ENCODE data around the gene FBXO7. TPM values are rescaled to one million over a fixed set of nuclear protein-coding genes. Genes with fewer than 3 reads are reported as not detected.
"Not testable (repeated sequence)": the region's sequence is repeated elsewhere in the genome, so short reads cannot be mapped to it uniquely, and the experiment has no call there.

The FBXO7 gene
- 42.1 and 60.9 TPM in 2 replicates for total RNA-seq

DNA sequence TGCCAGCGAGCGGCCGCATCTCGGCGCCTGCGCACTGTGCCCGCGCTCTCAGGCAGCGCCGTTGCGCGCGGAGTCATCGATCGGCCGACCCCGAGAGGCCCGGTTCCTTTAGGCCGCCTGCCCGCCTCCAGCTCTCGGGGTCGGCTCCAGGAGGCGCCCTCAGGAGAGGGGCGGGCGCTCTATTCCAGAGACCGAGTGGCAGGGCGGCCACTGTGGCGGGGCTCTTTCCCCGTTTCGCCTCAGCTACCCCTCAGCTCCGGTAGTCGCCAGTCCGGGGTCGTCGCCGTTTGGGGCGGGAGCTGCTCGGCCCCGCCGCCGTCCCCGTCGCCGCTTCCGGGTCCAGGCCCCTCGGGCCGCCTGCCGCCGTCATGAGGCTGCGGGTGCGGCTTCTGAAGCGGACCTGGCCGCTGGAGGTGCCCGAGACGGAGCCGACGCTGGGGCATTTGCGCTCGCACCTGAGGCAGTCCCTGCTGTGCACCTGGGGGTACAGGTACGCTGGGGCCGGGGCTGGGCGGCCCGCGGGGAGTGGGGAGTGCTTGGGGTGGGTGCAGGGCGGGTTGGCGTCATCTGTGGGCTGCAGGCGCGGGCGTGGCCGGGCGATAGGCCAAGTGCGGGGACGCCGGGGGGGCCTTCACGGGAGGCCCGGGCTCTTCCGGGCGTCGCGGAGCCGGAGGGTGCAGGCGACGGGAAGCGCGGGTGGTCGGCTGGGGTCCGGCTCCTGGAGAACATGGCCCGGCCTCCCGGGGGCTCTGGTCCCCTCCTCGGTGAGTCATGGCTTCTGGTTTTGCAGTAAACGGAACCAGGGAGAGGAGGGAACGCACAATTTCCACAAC lies at the start of gene FBXO7:
TSS of gene FBXO7 (plus strand) at position 177 of the 833 bp plus-strand sequence. CDS start at position 369, 192 bp downstream.
- peak; percentile 94 to 97 for DNase-seq (ENCODE audit: low read depth in 2 of 2)

DNA sequence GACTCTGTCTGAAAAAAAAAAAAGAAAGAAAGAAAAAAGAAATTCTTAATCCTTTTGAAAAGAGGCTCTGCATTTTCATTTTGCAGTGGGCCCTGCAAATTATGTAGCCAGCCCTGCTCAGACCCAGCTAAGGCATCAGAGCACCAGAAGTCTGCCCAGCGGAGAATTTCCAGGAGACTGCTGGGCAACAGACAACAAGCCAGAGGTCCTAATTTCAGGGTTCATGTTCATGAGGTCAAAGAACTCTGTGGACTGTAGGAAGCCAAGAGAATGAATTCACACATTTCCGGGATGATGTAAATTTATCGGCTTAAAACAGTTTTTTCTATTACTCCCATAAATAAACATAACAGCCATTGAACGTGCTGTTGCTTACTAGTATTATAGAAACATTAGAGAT lies 47.7 kb upstream of the FBXO7 start:
- DNase-seq (ENCODE audit: low read depth in 2 of 2) = no peak

DNA sequence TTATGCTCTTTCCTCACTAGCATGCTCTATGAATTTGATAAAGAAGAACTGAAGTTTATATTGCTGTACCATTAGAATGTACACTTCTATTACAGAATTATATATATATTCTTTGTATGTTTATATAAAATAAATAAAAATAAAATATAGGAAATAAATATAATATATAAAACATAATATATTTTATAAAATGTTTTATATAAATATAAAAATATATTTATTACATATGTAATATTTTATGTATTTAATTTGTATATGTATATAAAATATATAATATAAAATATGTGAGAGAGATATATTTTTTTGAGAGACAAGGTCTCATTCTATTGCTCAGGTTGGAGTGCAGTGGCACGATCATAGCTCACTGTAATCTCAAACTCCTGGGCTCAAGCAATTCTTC lies 44.3 kb upstream of the FBXO7 start:
- DNase-seq (ENCODE audit: low read depth in 2 of 2) = no peak

DNA sequence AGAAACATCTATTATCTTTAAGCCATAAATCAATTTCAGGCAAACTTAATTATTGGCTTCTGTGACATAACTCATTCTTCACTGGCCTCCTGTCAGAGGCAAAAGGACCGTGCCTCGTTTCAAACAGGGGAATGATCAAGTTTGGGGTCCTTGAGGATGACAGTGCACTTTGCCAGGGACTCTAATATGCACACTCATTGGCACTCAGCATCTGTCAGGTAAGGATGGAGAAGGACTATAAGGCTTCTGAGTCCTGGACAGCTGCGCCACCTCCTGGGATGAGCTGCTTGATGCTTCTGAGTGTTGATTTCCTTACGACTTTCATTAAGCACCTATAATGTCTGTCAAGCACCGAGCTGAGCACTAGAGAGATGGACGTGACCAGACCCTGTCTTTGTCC lies 30.5 kb upstream of the FBXO7 start:
- DNase-seq (ENCODE audit: low read depth in 2 of 2) = peak; percentile 6 to 23

DNA sequence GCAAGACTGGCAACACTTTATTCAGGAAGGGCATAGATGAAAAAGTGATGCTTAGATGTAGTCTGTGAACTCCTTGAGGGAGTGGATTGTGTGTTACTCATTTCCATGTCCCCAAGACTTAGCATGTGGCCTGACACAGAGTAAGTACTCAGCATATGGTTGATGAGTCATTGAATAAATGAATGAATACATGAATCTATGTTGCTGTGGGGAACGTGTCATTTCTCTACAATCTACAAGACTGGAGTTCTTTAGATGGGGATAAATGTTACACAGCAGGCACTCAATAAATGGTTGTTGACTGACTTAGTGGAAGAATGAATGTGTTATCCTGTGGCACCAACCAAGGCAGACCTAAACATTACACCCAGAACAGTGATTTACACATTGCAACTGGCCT lies 28.3 kb upstream of the FBXO7 start:
- no peak for DNase-seq (ENCODE audit: low read depth in 2 of 2)

DNA sequence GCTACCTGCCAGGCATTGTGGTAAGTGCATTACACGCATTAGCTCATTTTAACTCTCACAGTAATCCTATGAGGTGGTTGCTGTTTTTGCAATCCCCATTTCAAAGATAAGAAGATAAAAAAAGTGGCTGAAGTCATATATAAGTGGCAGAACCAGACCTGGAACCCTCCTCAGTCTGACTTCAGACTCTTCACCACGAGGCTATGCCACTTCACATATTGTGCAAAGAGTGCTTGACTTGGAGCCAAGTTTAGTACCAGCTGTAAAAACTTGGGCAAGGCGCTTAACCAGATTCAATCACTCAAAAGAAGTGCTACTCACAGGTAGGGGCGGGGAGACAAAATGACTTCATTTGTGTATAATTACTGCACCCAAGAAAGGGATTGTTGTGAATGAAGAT lies 25.6 kb upstream of the FBXO7 start:
- DNase-seq (ENCODE audit: low read depth in 2 of 2) = no peak

DNA sequence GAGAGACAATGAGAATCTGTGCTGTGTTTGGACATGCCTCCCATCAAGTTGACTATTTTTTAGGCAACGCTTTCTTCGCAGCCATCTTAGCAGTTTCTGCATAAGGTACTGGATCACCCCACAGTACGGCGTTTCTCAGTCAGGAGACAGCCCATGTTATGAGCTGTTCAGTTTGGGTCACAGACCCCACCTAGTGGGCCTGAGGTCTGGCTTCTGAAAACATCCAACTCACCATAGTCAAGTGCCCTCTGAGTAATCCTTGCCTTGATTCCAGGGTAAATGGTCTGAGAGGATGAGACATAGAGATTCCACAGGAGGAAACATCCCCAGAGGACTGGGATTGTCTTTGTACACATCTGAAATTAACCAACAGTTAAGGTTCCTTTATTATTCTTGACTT lies 17.6 kb upstream of the FBXO7 start:
- DNase-seq (ENCODE audit: low read depth in 2 of 2) = no peak

DNA sequence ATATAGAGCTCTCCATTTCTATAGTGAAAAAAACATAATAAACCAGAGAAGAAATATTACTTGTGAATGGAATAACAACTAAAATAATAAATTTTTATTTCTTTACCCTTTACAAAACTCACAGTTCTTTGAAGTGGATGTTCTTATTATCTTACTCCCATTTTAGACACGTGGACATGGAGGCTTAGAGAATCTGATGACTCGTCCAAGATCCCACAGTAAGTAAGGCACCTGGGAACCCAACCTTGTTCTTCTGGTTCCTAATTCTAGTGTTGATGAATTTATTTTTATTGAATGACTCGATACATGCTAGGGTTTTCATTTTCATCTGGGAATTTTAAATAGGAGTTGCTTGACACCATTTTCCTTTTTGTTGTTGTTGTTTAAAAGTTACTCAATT lies 12.2 kb upstream of the FBXO7 start:
- DNase-seq (ENCODE audit: low read depth in 2 of 2) = no peak

DNA sequence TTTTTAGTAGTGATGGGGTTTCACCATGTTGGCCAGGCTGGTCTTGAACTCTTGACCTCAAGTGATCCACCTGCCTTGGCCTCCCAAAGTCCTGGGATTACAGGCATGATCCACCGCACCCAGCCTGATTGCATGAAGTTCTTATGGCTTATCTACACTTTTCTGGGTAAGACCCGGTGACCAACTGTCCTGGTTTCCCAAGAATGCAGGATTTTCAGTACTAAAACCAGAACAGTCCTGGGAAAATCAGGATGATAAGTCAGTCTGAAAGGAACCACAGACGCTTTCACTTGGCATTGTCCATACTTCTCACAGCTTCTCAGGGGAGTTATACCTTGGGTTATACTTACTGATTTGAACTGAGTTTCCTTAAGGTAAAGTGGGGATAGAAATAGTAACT lies 8.9 kb upstream of the FBXO7 start:
- no peak for DNase-seq (ENCODE audit: low read depth in 2 of 2)

DNA sequence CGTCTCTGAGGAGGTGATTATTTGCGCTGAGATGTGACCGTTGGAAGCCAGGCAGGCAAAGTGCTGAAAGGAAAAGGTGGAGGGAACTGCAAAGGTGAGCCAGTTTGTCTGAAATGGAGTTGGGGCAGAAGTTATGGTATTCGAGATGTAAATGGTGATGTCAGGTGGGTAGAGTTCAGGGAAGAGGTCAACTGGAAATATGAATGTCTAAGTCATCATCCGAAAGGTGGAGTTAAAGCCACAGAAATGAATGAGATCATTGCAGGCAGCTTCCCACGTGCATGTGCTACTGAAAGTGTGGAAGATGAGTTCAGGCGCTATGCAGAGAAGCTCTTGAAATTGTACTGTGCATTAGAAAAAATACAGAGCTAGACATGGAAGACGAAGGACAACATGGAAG lies 8.1 kb upstream of the FBXO7 start:
- DNase-seq (ENCODE audit: low read depth in 2 of 2) = no peak

DNA sequence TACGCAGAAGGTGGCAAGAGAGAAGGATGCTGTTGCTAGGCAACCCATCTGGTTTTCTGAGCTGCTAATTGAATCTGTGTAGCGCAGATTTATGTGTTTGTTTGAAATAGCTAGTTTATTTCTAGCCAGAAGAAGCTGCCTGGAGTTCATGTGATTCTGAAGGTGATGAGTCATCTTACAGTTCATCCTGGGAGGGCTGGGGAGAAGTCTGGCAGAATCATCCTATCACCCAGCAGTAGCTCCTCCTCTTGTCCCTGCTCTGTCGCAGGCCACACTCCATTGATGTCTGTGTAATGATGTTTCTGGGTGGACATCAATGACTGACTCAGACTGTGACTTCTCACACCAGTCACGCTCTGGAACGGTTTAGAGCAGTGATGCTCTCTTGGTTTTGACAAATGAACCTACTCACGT lies 4.8 kb upstream of the FBXO7 start:
- peak in 1 of 2 donors; percentile 46 for DNase-seq (ENCODE audit: low read depth in 2 of 2)

DNA sequence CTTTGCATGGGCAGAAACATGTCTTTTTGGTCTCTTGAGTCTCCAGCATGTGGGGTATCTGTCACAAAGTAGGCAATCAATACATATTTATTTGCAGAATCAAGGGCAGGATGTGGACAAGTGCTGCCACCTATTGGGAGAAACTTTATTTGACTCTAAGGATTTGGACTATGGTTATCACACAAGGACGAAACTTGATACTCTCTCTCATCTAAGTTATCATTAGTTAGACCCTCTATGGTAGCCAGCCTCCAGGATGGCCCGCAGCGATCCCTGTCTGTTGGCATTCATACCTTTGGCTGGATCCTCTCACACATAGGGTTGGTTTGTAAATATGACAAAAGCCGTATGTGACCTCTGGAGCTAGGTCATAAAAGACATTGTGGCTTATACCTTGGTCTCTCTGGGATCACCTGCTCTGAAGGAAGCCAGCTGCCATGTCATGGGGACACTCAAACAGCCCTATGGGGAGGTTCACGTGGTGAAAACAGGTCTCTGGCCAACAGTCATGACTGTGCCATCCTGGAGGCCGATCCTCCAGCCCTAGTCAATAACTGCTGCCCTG lies 1.1 kb upstream of the FBXO7 start:
- peak; percentile 74 to 77 for DNase-seq (ENCODE audit: low read depth in 2 of 2)

DNA sequence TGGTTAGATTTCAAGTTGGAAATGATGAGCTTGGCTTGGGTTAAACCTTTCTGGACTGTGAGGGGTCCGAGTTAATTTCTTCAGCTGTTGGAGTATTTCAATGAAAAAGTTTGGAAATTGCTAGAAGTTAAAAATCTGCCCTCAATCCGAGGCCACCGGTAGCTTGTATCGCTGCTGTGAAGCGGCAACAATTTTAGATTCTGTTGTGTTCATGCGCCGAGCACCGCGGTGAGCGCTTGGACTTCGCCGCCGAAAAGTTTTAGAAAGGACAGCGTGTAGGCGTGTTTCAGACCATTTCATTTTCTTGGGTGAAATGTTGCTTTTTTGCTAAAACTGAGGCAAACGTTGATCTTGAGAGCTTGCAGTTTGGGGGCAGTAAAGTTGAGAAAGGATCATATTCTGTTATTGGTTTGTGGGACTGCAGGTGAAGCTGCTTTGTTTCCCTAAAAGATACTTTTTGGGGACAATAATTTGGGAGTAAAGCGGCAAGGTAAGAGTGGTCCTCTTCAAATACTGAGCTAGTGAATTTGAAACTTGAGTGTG lies 928 bp downstream of the FBXO7 start:
- DNase-seq (ENCODE audit: low read depth in 2 of 2) = no peak

DNA sequence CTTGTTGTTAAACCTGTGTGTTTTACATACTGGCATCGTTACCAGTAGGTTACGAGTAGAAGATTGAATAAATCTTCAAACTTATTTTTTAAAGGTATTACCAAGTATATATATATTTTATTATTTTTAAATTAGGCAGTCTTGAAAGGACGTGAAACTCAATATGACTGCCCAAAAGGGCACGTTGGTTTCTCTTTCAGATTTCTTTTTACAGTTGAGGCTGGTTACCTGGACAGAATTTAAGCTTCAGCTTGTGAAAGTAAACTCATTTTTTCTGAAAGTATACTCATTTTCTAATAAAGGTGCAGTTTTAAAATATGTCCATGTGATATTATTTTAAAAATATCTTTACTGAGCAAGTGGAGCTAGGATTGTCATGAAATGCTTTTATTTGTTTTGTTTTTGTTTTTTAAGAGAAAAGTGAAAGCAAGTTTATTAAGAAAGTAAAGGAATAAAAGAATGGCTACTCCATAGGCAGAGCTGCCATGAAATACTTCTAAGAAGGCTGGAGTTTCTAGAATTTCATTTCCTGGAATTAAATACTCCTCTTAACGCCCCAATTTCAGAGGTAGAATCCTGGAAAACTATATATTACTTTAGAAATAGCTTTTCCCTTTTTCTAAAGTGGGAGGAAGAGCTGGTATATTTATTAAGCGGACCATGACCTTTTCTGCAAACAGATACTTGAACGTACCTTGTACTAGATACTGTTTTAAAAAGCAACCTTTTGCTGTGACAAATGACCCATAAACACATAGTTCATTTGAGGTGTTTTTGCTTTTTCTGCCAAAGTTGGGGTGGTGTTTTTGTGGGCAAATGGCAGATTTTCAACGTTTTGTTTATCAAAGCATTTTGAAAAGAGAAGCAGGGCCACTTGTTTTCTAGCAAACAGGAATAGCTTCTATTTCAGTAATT lies 1.9 kb downstream of the FBXO7 start:
- DNase-seq (ENCODE audit: low read depth in 2 of 2) = peak; percentile 28 to 43

DNA sequence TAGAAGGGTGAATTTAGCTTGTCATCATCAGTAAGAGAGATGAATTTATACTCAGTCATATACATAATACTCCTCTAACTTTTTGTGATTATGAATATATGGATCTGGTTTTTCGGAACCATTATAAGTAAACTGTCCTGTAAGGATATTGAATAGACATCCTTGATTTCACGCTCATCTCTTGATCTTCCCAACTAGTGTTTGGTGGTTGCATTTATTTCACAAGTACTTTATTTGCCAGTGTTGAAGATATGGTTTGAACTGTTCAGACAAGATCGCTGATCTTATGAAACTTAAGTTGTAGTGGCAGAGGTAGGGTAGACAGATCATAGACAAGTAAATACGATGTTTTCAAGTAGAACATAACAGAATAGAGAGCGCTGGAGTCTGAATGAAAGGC lies 3.0 kb downstream of the FBXO7 start:
- no peak for DNase-seq (ENCODE audit: low read depth in 2 of 2)

DNA sequence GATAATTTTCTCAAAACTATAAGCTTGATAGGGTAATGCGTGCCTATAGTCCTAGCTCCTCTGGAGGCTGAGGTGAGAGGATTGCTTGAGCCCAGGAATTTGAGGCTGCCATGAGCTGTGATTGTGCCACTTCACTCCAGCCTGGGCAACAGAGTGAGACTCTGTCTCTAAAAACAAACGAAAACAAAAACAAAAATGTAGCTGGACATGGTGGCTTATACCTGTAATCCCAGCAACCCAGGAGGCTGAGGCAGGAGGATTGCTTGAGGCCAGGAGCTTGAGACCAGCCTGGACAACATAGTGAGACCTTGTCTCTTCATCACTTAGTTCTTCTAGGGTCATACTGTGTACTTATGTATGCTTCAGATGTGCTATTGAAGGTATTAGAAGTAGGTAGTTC lies 3.9 kb downstream of the FBXO7 start:
- DNase-seq (ENCODE audit: low read depth in 2 of 2) = not testable (repeated sequence)

DNA sequence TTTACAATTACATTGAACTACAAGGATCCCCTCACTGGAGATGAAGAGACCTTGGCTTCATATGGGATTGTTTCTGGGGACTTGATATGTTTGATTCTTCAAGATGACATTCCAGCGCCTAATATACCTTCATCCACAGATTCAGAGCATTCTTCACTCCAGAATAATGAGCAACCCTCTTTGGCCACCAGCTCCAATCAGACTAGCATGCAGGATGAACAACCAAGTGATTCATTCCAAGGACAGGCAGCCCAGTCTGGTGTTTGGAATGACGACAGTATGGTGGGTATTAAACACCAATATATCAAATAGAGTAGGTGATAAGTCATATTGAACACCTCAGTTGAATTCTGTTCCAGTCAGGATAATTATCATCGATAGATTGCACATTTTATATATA lies 4.4 kb downstream of the FBXO7 start:
- DNase-seq (ENCODE audit: low read depth in 2 of 2) = no peak

DNA sequence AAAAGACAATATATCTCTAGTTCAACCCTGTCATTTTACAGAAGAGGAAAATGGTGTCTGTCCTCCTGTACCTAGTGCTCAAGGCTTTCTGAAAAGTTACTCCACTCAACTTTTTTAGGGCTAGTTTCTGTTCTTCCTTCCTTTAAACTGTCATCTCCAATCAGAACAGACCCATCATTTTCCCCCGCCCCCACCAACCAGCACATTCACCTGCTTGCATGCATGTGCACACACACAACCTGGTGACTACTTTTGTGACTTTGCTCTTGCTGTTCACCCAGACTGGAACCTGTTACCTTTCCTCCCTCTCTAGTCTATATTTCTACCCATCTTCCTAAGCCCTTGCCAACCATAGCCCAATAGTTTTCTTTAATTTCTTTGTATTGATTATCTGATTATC lies 5.6 kb downstream of the FBXO7 start:
- no peak for DNase-seq (ENCODE audit: low read depth in 2 of 2)

DNA sequence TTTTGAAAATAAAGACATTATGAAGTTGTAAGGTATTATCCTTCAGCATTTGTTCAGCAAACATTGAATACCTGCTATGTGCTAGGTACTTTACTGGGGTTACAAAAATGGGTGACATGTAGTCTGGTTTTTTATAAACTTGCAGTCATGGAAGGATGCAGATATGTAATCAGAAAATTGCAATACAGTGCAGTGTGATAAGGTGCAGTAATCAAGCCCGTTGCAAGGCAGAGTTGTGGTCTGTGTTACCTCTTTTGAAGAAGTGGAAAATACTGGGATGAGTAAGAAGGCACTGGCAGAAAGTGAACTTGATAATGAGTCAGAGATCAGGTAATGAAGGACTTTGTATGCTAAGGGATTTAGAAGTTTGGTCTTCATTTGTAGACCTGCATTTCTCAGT lies 8.1 kb downstream of the FBXO7 start:
- peak in 1 of 2 donors; percentile 3 for DNase-seq (ENCODE audit: low read depth in 2 of 2)

DNA sequence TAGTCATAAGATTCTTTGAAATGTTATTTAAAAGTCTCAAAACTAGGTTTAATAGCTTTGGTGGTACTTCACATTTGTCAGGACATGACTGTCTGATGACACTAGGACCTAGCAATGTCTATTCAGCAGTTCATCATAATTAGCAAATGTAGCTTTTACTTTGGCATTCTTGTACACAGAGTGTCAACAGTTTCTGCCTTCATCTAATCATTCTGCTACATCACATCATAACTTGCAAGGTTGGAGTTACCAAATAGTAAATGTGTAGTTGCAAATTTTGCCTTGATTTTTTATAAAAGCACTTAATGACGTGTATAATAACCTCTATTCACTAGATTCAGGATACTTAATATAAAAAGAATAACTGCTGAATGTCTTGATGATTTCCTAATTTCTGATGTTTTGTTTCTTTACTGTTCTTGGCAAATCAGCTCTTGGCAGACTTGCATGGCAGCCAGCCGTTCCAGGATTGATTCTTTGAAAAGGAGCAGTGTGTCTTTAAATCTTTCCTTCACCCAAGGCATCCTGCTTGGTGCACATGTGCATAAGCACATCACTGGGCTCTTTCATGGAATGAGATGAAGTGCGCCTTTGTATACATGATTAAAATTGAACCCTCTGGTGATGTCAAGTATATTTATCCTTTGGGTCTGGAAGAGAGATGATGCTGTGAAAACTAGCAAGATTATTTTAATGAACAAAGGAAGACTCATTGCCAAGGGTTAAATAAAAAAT lies 12.2 kb downstream of the FBXO7 start:
- no peak for DNase-seq (ENCODE audit: low read depth in 2 of 2)

DNA sequence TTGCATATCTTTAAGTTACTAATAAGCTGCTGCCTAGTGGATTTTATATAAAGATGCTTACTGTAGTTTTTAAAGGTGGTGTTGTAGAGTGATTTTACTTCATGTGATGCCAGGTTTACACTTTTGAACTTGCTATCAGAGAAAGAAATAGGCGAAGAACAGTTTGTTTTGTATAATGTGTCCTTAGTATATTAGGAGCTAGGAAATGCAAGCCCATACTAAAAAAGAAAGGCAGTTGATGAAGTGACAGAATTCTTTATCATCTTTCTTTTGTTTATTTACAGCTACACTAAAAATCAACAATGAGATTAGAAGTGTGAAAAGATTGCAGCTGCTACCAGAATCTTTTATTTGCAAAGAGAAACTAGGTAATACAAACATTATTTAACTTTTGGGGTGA lies 12.8 kb downstream of the FBXO7 start:
- DNase-seq (ENCODE audit: low read depth in 2 of 2) = no peak

All from lung microvascular endothelial cell (primary cell).